PC-3 (cell line): Measurements from ENCODE around the gene CRABP2.

Source experiments
- EZH2phosphoT487 ChIP-seq: fragments of 300-600 bp; sonication (generic); IDR thresholded peaks from 2 replicates; pipeline ENCODE4 v1.6.1; 2018; ENCODE audit warnings: mild to moderate bottlenecking, antibody characterized with exemption, low read length, borderline replicate concordance
- TF ChIP-seq, protein P1 (sequence below): fragments of 300-600 bp; sonication (generic); conservative IDR thresholded peaks from 2 replicates; pipeline ENCODE4 v1.5.1; 2017; ENCODE audit warnings: antibody characterized with exemption, low read depth, mild to moderate bottlenecking, low read length

DNA sequence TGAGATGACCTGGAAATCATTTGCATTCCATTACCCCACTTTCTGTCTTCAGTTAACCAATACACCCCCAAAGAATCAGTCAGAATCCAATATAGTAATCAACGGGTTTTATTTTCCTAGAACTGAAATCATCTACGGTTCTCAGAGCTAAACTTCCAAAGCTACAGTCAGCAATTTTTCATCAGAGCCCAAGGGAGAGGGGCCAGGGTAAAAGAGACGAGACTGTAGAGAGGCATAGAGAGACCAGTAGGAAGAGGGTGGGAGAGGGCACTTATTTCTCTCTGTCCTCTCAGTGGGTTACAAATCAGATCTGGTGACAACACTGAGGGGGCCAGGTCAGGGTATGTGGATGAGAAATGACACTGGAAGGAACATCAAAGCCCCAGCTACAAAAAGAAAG, 36.6 kb upstream of the CRABP2 start:
- TF ChIP-seq, protein P1, sequence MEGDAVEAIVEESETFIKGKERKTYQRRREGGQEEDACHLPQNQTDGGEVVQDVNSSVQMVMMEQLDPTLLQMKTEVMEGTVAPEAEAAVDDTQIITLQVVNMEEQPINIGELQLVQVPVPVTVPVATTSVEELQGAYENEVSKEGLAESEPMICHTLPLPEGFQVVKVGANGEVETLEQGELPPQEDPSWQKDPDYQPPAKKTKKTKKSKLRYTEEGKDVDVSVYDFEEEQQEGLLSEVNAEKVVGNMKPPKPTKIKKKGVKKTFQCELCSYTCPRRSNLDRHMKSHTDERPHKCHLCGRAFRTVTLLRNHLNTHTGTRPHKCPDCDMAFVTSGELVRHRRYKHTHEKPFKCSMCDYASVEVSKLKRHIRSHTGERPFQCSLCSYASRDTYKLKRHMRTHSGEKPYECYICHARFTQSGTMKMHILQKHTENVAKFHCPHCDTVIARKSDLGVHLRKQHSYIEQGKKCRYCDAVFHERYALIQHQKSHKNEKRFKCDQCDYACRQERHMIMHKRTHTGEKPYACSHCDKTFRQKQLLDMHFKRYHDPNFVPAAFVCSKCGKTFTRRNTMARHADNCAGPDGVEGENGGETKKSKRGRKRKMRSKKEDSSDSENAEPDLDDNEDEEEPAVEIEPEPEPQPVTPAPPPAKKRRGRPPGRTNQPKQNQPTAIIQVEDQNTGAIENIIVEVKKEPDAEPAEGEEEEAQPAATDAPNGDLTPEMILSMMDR: no peak
- TF ChIP-seq EZH2phosphoT487: no peak
